H1 (cell line): Measurements from ENCODE around the gene ZBTB45. TPM values are rescaled to one million over a fixed set of nuclear protein-coding genes. Genes with fewer than 3 reads are reported as not detected.

Experiments
- KDM1A ChIP-seq: fragments of 200-600, 300-600 bp; sonication (generic); IDR thresholded peaks from 2 replicates; pipeline ENCODE4 v1.7.1; 2016; ENCODE audit warnings: mild to moderate bottlenecking, low read length, borderline replicate concordance
- NANOG ChIP-seq: IDR thresholded peaks from 2 replicates; pipeline ENCODE4 v1.6.1; 2011; ENCODE audit warnings: low read length, low read depth, mild to moderate bottlenecking, inconsistent platforms; ENCODE audit not compliant: insufficient read depth, poor library complexity, severe bottlenecking
- polyA plus RNA-seq, 7 experiments: library from polyadenylated mRNA; depleted of rRNA in 3 of 7; stranded (reverse) in 5 of 7; unstranded in 2 of 7; fragments of >200 nt in 5 of 7; fragments of 200-250 nt in 2 of 7; gene quantifications; 1 replicate in 5 of 7; 2 replicates in 1 of 7; 4 replicates in 1 of 7; pipeline versions ENCODE4 v1.2.1 to v1.2.3, GENCODE V29; 2011 to 2013; ENCODE audit warnings: missing spikeins in 2 of 7, mixed read lengths in 2 of 7
- total RNA-seq: library from RNA; stranded (reverse); fragmentation: NEBNext Ultra II Directional; extraction: Animal tissue kit (Norgen Biotek cat#: 25700); gene quantifications from 2 replicates; pipeline ENCODE4 v1.2.1, GENCODE V29; 2021

ZBTB45 gene
- total and polyA plus RNA-seq, 2 of the 8 experiments (the other 6 are each of a cell fraction or from before 2014, with no cell fraction given) = 16.9 to 17.2 TPM

- TF ChIP-seq NANOG (no peak), KDM1A (no peak)
Observed at GRCh38 chr19:58483776-58484175, 35.8 kb downstream of the ZBTB45 start (continued).
